Muscle of back (tissue), 11 donors: ENCODE data around the gene NIPA2. TPM values are rescaled to one million over a fixed set of nuclear protein-coding genes. Genes with fewer than 3 reads are reported as not detected.
A peak's percentile ranks its signal among the peaks of the same experiment; 100 is the strongest.

Source experiments
- DNase-seq, 3 donors: peaks; one replicate each; pipeline versions ENCODE4 v3.0.0 to v3.0.0-alpha.2; 2013
- polyA plus RNA-seq, 10 donors: library from polyadenylated mRNA; unstranded; fragments of 120-200 nt; gene quantifications; one replicate each; pipeline ENCODE4 v1.2.1, GENCODE V29; 2013; ENCODE audit not compliant: insufficient read length in 10 of 10

Gene NIPA2
- polyA plus RNA-seq, 10 donors = 37.5 to 47.1 (median 41.5) TPM

- no peak for DNase-seq
Observed at GRCh38 chr15:22827125-22827524, 11.3 kb upstream of the NIPA2 start.

GRCh38 chr15:22831473-22831872 lies 7.0 kb upstream of the NIPA2 start:
- no peak for DNase-seq

GRCh38 chr15:22839046-22839695 lies 705 bp downstream of the NIPA2 start:
- peak in 2 of 3 donors; percentile 23 to 54 for DNase-seq

GRCh38 chr15:22844421-22845288 lies 6.2 kb downstream of the NIPA2 start:
- DNase-seq = no peak

- DNase-seq = no peak
Observed at GRCh38 chr15:22845289-22845900, 6.9 kb downstream of the NIPA2 start.

- no peak for DNase-seq
Observed at GRCh38 chr15:22846073-22846472, 7.6 kb downstream of the NIPA2 start.

- DNase-seq = no peak
Observed at GRCh38 chr15:22850055-22850454, 11.6 kb downstream of the NIPA2 start.

GRCh38 chr15:22851513-22851912 lies 13.0 kb downstream of the NIPA2 start:
- no peak for DNase-seq

GRCh38 chr15:22855791-22856190 lies 17.3 kb downstream of the NIPA2 start:
- DNase-seq = no peak

- peak in 1 of 3 donors; percentile 36 for DNase-seq
Observed at GRCh38 chr15:22856659-22857058, 18.2 kb downstream of the NIPA2 start.

- no peak for DNase-seq
Observed at GRCh38 chr15:22861161-22861560, 22.7 kb downstream of the NIPA2 start.

GRCh38 chr15:22863356-22863755 lies 24.9 kb downstream of the NIPA2 start:
- no peak for DNase-seq

GRCh38 chr15:22866079-22866478 lies 27.6 kb downstream of the NIPA2 start:
- DNase-seq = no peak

GRCh38 chr15:22867886-22868285 lies 29.4 kb downstream of the NIPA2 start:
- DNase-seq = no peak

- no peak for DNase-seq
Observed at GRCh38 chr15:22868495-22868894, 30.0 kb downstream of the NIPA2 start.

- DNase-seq = no peak
Observed at GRCh38 chr15:22868928-22869327, 30.5 kb downstream of the NIPA2 start.

- no peak for DNase-seq
Observed at GRCh38 chr15:22869856-22870255, 31.4 kb downstream of the NIPA2 start.

- no peak for DNase-seq
Observed at GRCh38 chr15:22870865-22871264, 32.4 kb downstream of the NIPA2 start.

- DNase-seq = no peak
Observed at GRCh38 chr15:22871481-22872086, 33.1 kb downstream of the NIPA2 start.

GRCh38 chr15:22872936-22873701 lies 34.7 kb downstream of the NIPA2 start:
- DNase-seq = peak in 1 of 3 donors; percentile 75

GRCh38 chr15:22873841-22874240 lies 35.4 kb downstream of the NIPA2 start:
- no peak for DNase-seq

- DNase-seq = no peak
Observed at GRCh38 chr15:22874256-22874655, 35.8 kb downstream of the NIPA2 start.
